HG03175 (cell line): ENCODE data around the gene IL1R2.

Experiments
- ATAC-seq: cut with Tn5 transposase; IDR thresholded peaks from one replicate; pipeline ENCODE4 v1.9.1; 2021; ENCODE audit warnings: mild to moderate bottlenecking, moderate library complexity; ENCODE audit not compliant: unreplicated experiment

Gene IL1R2, protein sequence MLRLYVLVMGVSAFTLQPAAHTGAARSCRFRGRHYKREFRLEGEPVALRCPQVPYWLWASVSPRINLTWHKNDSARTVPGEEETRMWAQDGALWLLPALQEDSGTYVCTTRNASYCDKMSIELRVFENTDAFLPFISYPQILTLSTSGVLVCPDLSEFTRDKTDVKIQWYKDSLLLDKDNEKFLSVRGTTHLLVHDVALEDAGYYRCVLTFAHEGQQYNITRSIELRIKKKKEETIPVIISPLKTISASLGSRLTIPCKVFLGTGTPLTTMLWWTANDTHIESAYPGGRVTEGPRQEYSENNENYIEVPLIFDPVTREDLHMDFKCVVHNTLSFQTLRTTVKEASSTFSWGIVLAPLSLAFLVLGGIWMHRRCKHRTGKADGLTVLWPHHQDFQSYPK

DNA sequence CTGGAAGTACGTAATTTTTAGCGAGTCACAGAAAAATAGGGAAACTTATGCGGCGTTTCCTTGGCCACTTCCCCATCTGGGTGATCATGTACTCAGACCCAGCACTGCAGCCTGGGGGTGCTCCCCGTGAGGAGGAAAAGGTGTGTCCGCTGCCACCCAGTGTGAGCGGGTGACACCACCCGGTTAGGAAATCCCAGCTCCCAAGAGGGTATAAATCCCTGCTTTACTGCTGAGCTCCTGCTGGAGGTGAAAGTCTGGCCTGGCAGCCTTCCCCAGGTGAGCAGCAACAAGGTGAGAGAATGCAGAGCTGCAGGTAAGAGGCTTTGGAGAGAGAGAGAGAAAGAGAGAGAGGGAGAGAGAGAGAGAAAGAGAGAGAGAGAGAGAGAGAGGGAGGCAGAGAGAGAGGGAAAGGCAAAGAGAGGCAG is at the start of gene IL1R2:
IL1R2 (plus strand) TSS at position 240 of the 425 bp plus-strand sequence. CDS start 16,616 bp downstream, outside the sequence.
- ATAC-seq: no peak

DNA sequence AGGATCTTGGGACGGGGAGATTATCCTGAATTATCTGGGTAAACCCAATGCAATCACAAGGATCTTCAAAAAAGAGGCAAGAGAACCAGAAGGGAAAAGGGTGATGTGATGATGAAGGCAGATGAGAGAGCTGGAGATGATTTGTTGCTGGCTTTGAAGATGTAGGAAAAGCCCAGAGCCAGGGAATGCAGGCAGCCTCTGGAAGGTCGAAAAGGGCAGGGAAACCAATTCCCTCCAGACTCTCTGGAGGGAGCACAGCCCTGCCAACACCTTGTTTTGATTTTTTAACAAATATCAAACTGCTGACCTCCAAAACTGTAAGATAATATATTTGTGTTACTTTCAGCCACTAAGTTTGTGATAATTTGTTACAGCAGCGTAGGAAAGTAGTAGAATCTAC is 48.9 kb upstream of the IL1R2 start:
- no peak for ATAC-seq

DNA sequence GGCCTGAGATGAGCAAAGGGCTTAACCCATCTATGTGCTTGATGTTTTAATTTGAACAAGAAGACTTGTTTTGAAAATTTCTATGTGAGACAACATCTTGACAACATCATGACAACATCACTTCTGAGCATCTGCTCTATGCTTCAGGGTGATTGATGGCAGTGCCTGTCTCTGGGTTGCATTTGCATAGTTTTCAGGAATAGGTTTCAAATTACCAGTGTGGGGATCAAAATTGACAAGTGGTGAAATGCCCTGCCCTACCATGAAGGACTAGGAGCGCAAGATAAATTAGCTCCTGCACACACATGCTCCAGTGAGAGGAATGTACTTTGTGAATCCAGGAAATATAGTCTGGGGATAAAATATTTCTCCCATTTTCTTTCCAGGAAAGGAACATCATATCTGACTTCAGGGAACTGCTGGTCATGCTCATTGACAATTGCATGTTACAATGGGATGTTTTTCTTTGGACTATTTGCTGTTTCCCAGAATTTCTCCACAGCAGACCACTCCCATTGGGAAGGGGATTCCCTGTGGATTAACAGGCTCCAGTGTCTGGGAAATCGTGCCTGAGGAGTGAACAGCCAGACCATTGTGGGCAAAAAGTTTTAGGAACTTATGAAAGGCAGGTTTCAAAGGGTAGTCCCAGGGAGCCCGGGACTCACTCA is 45.3 kb upstream of the IL1R2 start:
- ATAC-seq: no peak

DNA sequence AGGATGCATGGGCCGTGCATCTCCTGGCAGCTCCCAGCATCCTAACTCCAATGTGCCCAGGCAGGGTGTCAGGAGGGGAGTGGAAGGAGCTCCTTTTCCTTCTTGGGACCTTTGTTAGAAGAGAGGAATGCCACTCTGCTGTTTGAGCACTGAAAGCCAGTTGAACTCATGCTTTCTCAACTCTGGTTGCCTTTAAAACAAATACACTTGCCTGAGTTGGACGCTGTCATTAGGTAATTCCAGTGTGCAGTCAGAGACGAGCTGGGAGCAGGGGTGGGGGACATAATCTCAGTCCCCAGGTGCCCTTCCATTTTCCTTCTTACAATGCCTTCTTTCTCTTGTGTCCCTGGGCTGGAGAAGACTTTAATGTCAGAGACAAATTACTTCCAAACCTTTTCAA is 44.4 kb upstream of the IL1R2 start:
- ATAC-seq: no peak

DNA sequence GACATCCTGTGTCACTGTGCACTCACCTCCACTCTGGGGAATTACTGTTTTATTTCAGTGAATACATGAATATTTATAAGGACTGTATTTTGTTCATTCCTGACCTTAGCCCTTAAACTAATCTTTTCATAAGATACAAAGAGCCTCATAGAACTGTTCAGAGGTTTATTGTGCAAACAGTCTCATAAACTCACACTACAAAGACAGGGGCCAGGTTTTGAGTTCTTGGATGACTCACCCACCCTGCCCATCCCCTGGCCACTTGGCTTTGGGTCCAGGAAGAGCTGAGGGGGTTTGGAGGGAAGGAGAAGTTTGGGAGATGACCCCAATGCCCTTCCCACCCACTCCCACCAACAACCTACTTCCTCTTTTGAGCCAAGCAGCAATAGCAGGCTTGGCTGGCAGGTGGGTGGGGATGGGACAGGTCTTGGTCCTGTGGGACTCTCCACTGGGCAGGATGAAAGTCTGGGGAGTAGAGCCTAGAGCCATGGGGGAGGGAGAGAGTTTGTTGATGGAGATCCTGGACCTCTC is 43.1 kb upstream of the IL1R2 start:
- no peak for ATAC-seq

DNA sequence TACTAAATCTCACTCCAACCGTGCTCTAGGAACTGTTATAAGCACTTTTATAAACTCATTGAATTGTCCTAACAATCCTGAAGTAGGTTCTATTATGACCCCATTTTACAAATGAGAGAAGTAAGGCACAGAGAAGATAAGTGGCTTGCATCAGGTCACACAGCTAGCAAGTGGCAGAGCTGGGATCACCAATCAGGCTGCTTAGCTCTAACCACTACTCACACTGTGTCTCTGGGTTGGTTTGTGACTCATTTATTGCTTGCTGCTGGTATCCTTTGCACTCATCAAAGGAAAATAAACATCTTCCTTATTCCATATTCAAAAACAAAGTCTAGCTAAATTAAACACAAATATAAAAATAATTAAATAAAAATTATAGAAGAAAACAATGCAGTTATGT is 42.5 kb upstream of the IL1R2 start:
- ATAC-seq: no peak

DNA sequence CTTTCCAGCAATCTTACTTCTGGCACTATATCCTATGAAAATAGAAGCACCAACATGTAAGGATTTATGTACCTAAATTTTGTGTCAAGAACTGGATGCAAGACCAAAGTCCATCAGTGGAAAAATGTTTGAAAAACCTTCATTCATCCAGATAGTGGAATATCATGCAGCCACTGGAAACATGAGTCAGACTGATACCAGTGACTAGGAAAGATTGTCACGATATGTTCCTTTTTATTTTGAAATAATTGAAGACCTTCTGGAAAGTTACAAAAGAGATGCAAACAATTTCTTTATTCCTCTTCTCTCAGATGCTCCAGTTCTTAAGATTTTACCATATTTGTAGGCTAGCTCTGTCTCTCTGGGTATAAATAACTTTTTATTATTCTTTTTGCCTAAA is 40.5 kb upstream of the IL1R2 start:
- ATAC-seq: no peak

DNA sequence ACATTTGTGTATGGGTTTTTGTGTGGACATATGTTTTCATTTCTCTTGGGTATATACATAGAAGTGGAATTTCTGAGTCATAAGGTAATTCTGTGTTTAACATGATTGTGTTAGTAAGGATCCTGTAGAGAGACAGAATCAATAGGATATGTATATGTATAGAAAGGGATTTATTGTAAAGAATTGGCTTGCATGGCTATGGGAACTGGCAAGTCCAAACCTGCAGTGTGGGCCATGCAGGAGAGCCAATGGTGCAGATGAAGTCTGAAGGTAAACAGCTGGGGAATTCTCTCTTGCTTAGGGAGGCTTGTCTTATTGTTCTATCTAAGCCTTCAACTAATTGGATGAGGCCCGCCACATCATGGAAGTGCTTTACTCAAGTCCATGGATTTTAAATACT is 39.2 kb upstream of the IL1R2 start:
- ATAC-seq: no peak

DNA sequence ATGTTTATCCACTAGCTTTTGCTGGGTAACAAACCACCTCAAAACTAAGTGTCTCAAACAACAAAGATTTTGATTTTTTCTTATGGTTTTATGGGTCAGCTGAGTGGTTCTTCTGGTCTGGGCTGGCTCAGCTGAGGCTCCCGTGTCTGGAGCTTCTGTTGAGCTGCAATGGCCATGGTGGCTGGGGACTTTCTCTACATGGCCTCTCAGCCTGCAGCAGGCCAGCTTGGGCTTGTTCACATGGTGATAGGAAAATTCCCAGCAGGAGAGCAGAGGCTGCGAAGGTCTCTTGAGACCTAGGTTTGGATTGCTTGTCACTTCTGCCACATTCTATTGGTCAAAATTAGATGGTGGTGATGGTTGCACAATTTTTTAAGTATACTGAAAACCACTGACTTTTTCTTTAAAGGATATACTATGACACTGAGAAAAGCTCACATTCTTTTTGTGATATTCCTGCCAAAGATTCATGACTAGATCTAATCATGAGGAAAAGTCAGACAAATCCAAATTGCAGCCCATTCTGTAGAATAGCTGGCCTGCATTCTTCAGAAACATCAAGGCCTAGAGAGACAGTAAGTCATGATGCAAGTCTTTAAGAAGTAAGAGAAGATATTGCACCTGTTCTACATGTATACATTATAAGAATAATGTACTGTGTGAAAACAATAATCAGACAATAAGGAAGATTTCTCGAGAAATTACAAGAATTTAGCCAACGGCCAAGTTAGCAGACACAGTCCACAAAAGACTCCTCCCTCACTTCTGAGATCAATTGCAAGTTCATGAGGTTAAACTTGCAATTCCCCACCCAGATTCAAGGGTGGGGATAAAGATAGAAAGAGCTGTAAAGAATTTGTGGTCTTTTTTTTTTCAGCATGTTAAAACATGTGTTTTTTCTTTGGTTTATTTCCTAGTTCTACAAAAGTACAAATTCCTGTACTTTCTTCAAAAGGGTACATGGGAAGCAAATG is 35.0 kb upstream of the IL1R2 start:
- no peak for ATAC-seq

DNA sequence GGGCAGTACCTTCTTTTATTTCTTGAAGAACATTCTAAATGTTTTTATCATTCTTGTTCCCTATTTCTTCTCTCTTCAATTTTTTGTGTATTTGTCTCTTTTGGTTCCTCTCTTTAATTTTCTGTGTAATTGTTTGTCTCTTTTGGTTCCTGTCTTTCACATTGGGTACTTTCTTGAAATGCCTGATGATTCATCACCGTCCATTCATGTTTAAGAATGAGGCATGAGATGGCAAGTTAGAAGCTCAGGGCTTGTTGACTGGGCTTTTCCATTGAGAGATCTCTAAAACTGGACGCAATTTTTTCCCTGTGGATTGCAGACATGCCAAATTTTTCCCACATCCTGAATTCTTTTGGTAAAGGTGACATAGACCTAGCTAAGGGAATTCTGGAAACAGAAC is 33.7 kb upstream of the IL1R2 start:
- ATAC-seq: no peak

DNA sequence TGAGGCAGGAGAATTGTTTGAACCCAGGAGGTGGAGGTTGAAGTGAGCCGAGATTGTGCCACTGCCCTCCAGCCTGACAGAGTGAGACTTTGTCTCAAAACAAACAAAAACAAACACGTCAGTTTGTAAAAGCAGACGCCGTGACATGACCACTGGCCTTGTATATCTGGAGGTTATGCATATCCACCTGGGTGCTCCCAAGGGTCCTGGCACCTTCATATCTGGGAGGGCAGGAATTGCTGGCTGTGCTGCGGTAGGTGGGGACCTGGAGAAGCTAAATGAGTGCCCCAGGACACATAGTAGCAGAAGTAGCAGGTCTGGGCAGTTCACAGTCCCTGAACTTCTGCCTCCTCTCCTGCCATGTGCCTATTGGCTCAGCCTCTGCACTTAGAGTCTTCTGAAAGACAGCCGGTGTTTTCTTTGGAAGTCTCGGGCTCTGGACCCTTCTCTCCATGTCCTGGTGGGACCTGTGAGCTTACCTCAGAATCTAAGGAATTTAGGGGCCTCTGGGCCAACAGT is 30.9 kb upstream of the IL1R2 start:
- ATAC-seq: no peak

DNA sequence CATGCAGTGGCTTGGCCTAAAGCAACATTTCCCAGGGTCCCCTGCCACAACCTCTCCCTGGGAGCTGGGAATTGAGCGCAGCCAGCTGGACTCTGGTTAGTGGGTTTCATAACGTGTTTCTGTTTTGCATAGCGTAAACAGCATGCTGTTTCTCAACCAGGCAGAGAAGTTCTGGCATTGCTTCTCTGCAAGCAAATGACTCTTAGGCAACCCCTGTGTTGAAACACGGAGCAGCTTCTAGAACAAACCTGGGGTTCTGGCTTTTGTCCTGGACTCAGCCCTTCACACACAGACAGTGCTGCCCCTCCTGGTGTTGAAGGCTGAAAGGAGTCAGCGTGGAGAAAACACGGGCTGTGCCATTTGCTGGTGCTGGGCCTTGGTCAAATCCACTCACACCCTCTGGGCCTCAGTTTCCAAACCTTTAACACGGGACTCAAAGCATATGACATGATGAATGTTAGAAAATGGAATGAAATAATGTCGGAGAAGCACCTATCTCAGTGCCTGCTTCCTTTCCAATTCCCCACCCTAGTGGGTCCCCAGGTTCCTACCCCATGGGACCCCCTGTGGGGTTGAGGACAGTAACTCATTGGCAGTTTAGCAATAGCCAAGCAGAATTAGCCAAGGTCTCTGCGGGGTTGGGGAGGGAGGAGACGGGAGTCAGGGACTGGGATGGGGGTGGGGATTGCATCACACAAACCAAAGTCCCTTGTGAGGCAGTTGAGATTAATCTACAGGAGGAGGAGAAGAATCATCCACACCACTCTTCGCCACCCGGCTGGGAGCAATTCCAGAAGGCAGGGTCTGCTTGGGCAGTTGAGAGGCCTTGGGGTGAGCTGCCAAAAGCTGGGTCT is 30.2 kb upstream of the IL1R2 start:
- no peak for ATAC-seq

DNA sequence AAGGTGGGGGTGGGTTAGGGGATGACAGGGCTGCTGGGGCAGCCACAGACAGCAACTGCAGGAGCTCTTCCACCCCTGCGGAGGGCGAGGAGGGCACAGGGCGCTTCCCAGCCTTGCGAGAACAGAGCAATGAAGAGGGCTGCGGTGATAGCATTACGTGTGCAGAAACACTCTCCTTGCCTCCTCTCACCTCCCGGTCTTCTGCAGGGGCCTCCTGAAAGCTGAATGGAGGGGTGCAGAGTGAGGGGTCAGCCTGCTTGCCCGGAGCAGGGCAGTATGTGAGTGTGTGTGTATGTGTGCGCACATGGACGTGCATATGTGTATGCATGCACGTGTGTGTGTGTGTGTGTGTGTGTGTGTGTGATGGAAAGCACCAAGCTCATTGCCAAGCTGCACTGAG is 29.5 kb upstream of the IL1R2 start:
- ATAC-seq: no peak

DNA sequence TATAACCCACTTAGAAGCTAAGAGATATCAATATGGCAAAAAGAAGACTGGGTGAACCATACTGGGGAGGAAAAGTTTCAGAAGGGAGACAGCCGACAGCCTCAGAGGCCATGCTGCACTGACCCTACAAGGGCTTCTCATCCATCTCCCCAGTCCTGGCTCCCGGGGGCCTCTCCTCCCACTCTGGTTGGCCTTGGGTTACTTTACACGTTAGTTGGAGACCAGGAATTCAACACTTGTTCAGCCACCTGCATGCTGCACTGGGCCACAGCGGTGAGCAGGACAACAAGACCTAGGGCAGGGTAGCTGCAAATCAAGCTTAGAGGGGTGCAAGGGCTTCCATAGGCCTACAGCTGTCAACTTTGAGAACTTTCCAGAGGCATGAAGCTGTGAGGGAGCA is 28.6 kb upstream of the IL1R2 start:
- no peak for ATAC-seq

DNA sequence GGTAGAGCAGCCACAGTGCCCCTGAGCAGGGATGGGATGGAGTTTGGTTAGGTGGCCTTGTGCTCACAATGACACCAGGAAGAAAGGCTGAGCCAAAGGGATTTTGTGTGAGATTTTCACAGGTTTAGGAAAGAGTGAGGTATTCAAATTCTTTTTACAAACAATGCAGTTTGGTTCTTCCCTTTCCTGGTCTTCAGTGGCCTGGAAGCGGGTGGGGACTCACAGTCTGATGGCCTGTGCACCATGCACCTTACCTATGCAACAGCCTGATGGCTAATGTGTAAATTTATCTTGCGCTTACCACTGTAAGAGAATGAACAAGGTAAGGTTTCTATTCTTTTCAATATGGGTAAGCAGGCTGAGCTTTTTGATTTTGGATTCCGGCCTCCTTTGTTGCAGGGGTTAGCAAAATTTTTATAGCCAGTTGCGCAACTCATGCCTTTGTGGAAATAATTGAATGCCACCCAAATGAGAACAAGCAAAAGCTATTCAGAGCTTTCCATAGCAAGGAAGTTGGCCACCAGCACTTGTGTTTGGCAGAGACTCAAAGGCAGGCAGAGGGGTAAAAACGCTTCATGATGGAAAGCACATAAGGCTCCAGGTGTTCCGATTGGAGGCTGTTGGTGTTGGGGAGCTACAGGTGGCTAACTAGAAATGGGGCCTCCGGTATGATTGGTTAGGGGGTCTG is 23.8 kb upstream of the IL1R2 start:
- no peak for ATAC-seq

DNA sequence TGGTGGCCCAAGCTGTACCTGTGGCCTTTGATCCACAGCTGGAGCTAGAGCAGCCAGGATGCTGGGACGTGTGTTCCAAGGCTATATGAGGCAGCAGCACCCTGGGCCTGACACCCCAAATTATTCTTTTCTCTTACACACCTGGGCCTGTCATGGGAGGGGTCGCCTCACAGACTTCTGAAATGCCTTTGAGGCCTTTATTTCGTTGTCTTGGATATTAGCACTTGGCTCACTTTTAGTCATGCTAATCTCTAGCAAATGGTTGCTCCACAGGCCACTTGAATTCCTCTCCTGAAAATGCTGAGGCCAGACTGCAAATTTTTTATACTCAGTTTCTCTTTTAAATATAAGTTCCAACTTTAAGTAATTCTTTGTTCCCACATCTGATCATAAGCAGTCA is 22.0 kb upstream of the IL1R2 start:
- ATAC-seq: no peak

DNA sequence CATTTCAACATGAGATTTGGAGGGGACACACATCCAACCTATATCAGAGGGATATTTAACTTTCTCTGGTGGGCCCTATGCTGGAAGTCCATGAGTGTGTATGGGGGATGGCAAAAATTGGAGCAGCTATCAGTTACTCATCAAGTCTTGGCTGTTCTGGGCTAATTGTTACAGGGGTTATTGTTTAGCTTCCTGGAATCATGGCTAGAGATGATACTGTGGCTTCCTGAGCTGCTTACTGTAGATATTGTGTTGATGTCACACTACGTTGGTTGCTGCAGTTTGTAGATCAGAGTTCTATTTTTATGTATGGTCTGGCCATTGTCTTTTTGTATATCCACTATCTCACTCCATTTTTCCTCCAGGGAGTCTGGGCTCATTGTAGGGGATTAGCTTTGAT is 20.9 kb upstream of the IL1R2 start:
- no peak for ATAC-seq

DNA sequence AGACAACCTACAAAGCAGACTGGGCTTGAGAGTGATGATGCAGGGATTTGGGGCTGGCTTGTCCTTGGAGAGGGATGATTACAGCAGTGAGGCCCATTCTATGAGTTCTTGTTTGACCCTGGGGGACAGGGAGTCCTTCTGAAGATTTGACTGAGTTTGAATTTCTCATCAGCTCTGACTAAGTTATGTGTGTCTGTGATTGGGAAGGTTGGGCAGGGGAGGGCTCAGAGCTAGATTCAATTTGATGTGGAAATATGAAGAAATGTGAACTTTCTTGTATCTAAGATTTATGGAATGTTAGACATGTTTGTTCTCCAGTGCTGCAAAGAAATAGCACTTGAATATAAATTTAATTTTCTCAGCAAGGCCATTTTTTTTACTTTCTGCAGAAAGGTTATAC is 19.9 kb upstream of the IL1R2 start:
- no peak for ATAC-seq
